AG09309 (cell line): ENCODE results near the gene METTL1.

Source experiments
- DNase-seq: peaks from one replicate; pipeline ENCODE4 v3.0.0-alpha.2; 2010; ENCODE audit warnings: low read depth
- H3K4me3 ChIP-seq: 2 replicates; pipeline ENCODE4 v1.5.1; 2011; ENCODE audit warnings: mild to moderate bottlenecking, low read depth, low read length, moderate library complexity; ENCODE audit not compliant: control insufficient read depth
- CTCF ChIP-seq: IDR thresholded peaks from 2 replicates; pipeline ENCODE4 v1.5.1; 2011; ENCODE audit warnings: mild to moderate bottlenecking, low read depth, low read length, inconsistent platforms; ENCODE audit not compliant: insufficient read depth, control insufficient read depth; ENCODE audit errors: missing control alignments

METTL1 gene

GRCh38 chr12:57781801-57782200, 9.9 kb upstream of the METTL1 start:
- H3K4me3 ChIP-seq, result no peak overlapping the region
- DNase-seq, result no peak
- no peak for TF ChIP-seq CTCF

DNA sequence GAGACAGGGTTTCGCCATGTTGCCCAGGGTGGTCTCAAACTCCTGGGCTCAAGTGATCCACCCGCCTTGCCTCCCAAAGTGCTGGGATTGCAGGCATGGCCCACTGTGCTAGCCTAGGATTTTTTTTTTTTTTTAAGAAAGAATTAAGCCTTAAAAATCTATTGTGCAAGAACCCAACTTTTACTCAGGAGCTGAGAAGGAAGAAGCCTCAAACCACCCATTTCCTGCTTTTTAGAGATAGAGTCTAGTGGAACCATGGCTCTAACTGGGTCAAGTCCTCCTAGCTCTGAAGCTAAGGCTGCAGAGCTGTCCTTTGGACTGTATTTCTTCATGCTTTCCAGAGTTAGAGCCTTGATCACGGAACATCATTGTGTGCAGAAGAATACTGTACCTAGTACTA, 9.3 kb upstream of the METTL1 start:
- no peak overlapping the region for H3K4me3 ChIP-seq
- TF ChIP-seq CTCF, result no peak
- DNase-seq, result no peak

- DNase-seq, result no peak
- no peak overlapping the region for H3K4me3 ChIP-seq
- TF ChIP-seq CTCF, result no peak
Observed at GRCh38 chr12:57780284-57780897, 8.5 kb upstream of the METTL1 start.

DNA sequence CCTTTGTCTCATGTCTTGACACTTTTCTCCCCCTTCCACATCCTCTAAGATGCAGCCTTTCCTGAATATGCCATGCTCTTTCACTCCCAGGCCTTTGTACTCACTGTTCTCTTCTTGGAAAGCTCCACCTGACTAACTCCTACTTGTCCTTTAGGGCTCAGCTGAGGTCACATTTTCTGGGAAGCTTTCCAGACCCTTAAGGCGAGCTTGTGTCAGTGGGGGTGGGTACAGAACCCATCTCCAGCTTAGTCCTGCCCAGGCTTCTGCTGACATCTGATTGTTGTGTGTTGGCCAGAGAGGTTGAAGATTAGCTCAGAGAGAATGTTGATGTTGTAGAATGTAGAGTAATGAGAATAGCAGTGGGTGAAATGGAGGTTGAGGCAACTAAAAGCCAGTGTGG, 7.8 kb upstream of the METTL1 start:
- no peak overlapping the region for H3K4me3 ChIP-seq
- no peak for DNase-seq
- no peak for TF ChIP-seq CTCF

DNA sequence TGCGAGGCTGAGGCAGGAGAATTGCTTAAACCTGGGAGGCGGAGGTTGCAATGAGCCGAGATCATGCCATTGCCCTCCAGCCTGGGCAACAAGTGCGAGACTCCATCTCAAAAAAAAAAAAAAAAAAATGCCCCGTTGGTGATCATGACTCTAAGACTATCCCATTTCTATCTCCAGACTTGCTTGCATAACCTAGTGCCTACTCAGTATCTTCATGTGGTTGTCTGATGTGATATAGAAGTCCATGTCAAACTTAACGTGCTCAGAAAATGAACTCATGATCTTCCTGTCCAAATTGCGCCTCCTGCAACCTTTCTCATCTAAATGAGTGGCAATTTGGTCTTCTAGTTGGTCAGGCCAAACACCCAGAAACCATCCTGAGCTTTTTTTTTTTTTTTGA, 6.0 kb upstream of the METTL1 start:
- DNase-seq, result no peak
- TF ChIP-seq CTCF, result no peak
- no peak overlapping the region for H3K4me3 ChIP-seq

DNA sequence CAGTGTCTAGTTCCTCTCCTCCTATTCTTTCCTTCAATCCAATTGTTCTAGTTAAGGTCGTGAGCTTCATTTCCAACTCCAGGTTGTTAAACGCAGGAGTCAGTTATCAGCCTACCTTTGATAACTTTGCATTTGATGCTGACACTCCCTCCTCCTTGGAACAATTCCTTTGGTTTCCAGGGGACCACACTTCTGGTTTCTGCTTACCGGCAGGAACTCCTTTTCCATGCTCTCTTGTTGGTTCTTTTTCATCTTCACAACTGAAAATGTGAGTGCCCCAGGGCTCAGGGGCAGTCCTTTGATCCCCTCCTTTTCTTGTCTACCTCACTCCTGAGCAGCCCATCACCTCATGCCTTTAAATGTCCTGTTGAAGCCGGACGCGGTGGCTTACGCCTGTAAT, 5.5 kb upstream of the METTL1 start:
- TF ChIP-seq CTCF, result no peak
- no peak for DNase-seq
- no peak overlapping the region for H3K4me3 ChIP-seq

GRCh38 chr12:57776247-57776587, 4.3 kb upstream of the METTL1 start:
- no peak for DNase-seq
- H3K4me3 ChIP-seq, result no peak overlapping the region
- TF ChIP-seq CTCF, result no peak
